T-helper 1 cell (primary cell): Measurements from ENCODE around the gene ZNF410.
"Not testable (repeated sequence)": the region's sequence is repeated elsewhere in the genome, so short reads cannot be mapped to it uniquely, and the experiment has no call there.

ENCODE experiments used
- DNase-seq, 5 donors: peaks; one replicate each; pipeline ENCODE4 v3.0.0-alpha.2; 2012 to 2020
- total RNA-seq, 4 donors: gene quantifications; one replicate each; lab custom pipeline; 2026; lab: John Stamatoyannopoulos, UW

ZNF410 gene, protein sequence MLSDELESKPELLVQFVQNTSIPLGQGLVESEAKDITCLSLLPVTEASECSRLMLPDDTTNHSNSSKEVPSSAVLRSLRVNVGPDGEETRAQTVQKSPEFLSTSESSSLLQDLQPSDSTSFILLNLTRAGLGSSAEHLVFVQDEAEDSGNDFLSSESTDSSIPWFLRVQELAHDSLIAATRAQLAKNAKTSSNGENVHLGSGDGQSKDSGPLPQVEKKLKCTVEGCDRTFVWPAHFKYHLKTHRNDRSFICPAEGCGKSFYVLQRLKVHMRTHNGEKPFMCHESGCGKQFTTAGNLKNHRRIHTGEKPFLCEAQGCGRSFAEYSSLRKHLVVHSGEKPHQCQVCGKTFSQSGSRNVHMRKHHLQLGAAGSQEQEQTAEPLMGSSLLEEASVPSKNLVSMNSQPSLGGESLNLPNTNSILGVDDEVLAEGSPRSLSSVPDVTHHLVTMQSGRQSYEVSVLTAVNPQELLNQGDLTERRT
- 18.3 to 32.6 (median 24.1) reads per million in 4 donors for total RNA-seq

GRCh38 chr14:73886449-73887317 is at the start of gene ZNF410:
ZNF410 (plus strand) TSS chr14:73886859; CDS start chr14:73892176, 5,317 bp downstream.
- peak; percentile 75 to 94 (median 82) for DNase-seq

DNA sequence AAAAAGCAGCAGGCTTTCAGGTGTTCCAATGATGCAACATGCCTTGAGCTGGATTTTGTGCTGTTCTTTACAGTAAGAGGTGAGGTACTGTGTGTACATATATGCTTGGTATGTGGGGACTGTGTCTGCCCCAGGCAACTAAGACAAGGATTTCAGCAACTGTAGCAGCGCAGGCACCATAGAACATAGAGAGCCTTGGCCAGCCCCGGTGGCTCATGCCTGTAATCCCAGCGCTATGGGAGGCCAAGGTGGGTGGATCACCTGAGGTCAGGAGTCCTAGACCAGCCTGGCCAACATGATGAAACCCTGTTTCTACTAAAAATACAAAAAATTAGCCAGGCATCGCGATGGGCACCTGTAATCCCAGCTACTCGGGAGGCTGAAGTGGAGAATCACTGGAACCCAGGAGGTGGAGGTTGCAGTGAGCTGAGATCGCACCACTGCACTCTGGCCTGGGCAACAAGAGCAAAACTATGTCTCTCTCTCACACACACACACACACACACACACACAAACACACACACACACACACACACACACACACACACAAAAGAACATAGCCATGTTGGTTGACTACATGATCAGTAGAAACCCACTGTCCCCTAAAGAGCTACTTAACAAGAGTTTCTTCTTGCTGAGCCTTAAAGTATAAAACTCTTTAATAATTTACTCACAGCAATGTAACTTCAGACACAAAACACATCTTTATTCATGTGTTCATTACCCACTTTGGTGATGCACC is 48.2 kb upstream of the ZNF410 start:
- DNase-seq = not testable (repeated sequence)

- no peak for DNase-seq
Observed at GRCh38 chr14:73842201-73842600, 44.5 kb upstream of the ZNF410 start.

DNA sequence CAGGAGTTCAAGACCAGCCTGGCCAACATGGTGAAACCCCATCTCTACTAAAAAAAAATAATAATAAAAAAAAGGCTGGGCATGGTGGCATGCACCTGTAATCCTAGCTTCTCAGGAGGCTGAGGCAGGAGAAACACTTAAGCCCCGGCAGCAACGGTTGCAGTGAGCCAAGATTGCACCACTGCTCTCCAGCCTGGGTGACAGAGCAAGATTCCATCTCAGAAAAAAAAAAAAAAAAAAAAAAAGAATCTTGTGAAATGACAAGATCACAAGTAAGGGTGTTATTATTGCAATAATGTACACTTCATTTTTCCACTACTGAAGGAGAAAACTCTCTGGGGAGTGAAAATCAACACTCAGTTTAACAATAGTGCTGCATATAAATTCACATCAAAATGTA is 43.8 kb upstream of the ZNF410 start:
- DNase-seq = no peak

GRCh38 chr14:73843296-73843695 is 43.4 kb upstream of the ZNF410 start:
- DNase-seq = no peak

GRCh38 chr14:73846947-73847346 is 39.7 kb upstream of the ZNF410 start:
- no peak for DNase-seq

DNA sequence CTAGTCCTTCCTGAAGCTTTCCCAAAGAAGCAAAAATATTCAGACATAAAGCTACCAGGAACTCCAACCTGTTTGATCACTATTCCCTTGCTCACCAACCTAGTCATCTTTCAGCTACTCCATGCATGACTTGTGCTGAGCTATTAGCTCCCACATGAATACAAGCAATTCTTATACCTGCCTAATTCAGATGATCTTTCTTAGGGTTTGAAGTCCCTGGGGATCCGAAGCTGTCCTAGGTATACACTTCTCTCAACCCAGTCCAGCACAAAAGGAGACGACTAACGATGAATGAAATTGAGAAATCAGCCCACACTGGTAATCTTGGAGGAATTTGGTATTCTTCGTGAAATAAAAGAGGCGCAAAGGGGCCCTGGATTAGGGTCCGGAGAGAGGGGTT is 35.7 kb upstream of the ZNF410 start:
- DNase-seq = no peak

GRCh38 chr14:73851567-73852382 is 34.9 kb upstream of the ZNF410 start, which contains the start of gene PTGR2:
PTGR2 (plus strand) TSS chr14:73851831; CDS start chr14:73858863, 7,032 bp downstream.
- DNase-seq = peak; percentile 86 to 89 (median 88)

GRCh38 chr14:73859145-73859544 is 27.5 kb upstream of the ZNF410 start:
- no peak for DNase-seq

DNA sequence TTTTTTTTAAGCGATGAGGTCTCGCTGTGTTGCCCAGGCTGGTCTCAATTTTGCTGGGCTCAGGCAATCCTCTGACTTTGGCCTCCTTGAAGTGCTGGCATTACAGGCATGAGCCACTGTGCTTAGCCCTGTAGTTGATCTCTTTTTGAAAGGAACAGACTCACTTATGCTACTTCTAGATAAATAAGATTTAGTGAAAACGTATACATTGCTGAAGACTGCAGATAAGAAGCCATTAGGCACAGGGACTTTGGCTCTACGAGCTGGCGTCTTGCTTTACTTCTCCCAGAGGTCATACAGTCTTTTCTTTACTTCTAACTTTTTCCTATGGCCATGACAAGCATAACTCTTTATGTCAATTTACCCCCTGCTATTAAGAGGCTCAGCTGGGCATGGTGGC is 25.6 kb upstream of the ZNF410 start:
- DNase-seq = no peak

DNA sequence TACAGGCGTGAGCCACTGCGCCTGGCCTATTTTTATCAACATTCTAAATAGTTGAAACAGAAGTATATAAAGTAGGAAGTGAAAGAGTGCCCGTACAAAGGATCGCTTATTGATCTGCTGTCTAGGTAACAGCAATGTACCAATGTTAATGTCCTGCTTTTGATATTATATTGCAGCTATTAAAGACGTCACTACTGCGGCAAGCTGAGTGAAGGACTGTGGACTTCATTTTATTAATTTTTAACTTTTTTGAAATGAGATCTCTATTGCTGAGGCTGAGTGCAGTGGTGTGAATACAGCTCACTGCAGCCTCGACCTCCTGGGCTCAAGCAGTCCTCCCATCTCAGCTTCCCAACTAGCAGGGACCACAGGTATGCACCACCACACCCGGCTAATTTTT is 24.2 kb upstream of the ZNF410 start:
- DNase-seq = no peak

DNA sequence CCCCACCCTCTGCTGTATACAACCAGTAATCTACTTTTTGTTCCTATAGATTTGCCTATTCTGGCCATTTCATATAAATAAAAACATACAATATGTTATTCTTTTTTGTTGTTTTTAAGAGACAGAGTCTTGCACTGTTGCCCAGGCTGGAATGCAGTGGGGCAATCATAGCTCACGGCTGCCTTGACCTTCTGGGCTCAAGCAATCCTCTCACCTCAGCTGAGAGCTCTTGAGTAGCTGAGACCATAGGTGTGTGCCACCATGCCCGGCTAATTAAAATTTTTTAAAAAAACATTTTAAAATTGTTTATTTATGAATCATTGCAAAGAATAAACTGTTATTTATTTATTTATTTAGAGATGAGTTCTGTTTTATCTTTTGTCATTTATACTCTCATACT is 23.4 kb upstream of the ZNF410 start:
- no peak for DNase-seq

GRCh38 chr14:73865534-73866113 is 21.0 kb upstream of the ZNF410 start:
- no peak for DNase-seq

GRCh38 chr14:73869754-73870153 is 16.9 kb upstream of the ZNF410 start:
- DNase-seq = not testable (repeated sequence)

DNA sequence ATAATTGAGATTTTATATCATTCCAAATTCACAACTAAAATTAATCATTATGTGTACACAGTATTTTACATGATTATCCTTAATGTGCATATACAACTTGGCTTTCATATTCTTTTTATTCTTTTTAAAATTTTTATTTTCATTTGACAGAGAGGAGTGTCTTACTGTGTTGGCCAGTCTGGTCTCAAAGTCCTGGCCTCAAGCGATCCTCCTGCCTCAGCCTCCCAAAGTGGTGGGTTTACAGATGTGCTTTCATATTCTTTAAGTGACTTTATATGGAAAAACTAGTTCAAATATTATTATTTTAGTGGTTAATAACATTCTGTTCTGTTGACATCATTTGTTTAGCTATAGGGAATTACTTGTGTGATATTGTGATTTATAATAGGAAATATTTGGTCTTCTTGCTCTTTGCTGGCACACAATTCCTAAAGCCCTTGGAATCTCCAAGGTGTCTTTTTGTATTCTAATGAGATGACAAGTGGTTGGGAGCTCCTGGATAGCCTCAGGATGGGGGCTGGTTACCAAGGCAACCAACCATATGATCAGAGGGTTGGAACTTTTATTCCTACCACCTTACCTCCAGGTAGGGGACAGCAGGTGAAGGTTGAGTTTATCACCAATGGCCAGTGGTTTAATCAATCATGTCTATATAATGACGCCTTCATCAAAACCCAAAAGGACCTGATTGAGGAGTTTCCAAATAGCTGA is 16.0 kb upstream of the ZNF410 start:
- no peak for DNase-seq

DNA sequence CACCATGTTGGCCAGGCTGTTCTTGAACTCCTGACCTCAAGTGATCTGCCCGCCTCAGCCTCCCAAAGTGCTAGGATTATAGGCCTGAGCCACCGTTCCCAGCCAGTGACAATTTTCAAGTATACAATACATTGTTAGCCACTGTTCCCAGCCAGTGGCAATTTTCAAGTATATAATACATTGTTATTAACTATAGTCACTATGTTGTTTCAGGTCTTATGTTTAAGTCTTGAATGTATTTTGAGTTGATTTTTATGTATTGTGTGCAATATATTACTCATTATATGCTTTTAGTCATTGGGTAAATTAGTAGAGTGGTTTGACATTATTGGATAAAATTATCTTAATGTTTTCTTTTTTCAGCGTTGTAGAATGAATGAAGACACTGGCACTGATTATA is 13.0 kb upstream of the ZNF410 start:
- no peak for DNase-seq

DNA sequence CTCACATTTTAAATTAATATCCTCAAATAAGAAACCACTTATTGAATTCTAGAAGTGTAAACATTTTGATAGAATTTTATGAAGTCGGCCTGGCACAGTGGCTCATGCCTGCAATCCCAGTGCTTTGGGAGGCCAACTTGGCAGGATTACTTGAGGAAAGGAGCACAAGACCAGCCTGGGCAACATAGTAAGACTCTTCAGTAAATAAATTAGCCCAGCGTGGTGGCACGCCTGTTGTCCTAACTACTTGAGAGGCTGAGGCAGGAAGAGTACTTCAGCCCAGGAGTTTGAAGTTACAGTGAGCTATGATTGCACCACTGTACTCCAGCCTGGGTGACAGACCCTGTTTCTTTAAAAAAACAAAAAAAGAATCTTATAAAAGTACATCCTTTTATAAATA is 8.9 kb upstream of the ZNF410 start:
- DNase-seq = no peak

DNA sequence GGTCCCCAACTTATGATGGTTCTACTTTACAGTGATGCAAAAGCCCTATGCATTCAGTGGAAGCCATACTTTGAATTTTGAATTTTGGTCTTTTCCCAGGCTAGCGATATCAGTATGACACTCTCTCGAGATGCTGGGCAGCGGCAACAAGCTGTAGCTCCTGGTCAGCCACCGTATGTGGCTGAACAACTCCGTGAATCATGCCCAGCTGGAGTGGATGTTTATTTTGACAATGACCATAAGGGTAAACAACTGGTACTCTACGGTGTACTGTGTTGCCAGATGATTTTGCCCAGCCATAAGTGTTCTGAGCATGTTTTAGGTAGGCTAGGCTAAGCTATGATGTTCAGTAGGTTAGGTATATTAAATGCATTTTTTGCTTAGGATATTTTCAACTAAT is 8.2 kb upstream of the ZNF410 start:
- DNase-seq = no peak

DNA sequence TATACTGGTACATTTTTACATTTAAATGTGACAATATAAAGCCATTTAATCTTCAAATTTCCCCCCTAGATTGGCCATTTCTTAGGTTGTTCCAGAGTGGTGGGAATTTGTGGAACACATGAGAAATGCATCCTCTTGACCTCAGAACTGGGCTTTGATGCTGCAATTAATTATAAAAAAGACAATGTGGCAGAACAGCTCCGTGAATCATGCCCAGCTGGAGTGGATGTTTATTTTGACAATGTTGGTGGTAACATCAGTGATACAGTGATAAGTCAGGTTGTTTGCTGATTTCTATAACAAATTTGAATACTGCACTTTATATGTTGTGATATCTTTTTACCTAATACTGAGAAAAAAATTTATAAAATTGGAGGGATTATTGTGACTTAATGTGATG is 7.6 kb upstream of the ZNF410 start:
- no peak for DNase-seq

- DNase-seq = no peak
Observed at GRCh38 chr14:73884438-73885190, 2.0 kb upstream of the ZNF410 start.
